NCI-H2029 (cell line): ENCODE measurements around the gene TMSB10.
"Not testable (repeated sequence)": the region's sequence is repeated elsewhere in the genome, so short reads cannot be mapped to it uniquely, and the experiment has no call there.

Source experiments
- DNase-seq: peaks from one replicate; lab custom pipeline; 2025; lab: John Stamatoyannopoulos, UW

TMSB10 gene

GRCh38 chr2:84939426-84940087, 34.1 kb downstream of the TMSB10 start:
- DNase-seq, result no peak

- DNase-seq, result no peak
These were observed 34.6 kb downstream of the TMSB10 start for GRCh38 chr2:84940088-84940470.

GRCh38 chr2:84940831-84941412, 35.5 kb downstream of the TMSB10 start:
- no peak for DNase-seq

GRCh38 chr2:84942166-84942565, 36.7 kb downstream of the TMSB10 start:
- DNase-seq, result no peak

- no peak for DNase-seq
These were observed 37.5 kb downstream of the TMSB10 start for GRCh38 chr2:84942964-84943421.

GRCh38 chr2:84944295-84944909, 38.9 kb downstream of the TMSB10 start:
- DNase-seq, result no peak

- not testable (repeated sequence) for DNase-seq
These were observed 40.4 kb downstream of the TMSB10 start for GRCh38 chr2:84945838-84946203.

- DNase-seq, result no peak
These were observed 41.0 kb downstream of the TMSB10 start for GRCh38 chr2:84946204-84947009.

GRCh38 chr2:84947010-84947593, 41.6 kb downstream of the TMSB10 start:
- DNase-seq, result no peak

- DNase-seq, result no peak
These were observed 48.1 kb downstream of the TMSB10 start for GRCh38 chr2:84953535-84953934.

GRCh38 chr2:84954329-84954728, 48.9 kb downstream of the TMSB10 start:
- no peak for DNase-seq
